Measurements from ENCODE around the gene CNDP1.
"Not testable (repeated sequence)": the region's sequence is repeated elsewhere in the genome, so short reads cannot be mapped to it uniquely, and the experiment has no call there.

CNDP1 gene

GRCh38 chr18:74521068-74521725 is 13.1 kb upstream of the CNDP1 start:
- DNase-seq (ENCODE audit: low read depth), result no peak

DNA sequence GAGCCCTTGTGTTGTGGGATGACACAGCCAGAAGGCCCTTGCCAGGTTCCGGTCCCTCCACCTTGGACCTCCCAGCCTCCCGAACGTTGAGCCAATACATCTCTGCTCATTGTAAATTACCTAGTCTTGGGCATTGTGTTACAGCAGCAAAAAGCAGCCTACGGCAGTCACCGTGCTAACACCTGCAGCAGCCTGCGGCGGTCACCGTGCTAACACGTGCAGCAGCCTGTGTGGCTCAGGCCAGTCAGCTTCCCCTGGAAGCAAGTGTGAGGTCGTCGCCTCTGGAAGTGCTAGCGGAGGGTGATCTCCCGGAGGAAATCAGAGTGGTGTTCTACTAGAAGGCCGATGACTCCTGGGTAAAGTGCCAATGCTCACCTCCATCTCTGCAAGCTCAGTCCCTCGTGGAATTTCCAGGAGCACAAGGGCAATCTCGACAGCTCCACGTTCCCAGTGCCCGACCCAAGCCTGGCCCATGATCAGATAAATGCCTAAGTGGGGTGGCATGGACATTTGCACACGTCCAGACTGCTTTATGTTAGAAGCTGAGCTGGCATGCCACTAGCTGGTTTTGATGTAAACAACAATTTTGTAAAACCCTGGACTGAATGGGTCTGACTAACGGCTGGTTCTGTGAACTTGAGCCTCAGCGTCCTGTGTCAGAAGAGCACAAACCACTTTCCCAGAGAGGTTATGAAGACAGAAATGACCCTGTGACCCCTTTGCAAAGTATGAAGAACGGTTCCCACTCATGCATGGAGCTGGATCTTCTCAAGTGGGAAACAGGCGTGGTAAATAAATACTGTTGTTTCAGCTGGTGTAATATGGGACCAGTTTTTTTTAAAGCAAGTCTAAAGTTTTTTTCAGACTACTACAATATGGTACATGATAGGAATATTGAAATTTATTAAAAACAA is 11.4 kb upstream of the CNDP1 start:
- no peak for DNase-seq (ENCODE audit: low read depth)

GRCh38 chr18:74524097-74524496 is 10.2 kb upstream of the CNDP1 start:
- no peak for DNase-seq (ENCODE audit: low read depth)

- DNase-seq (ENCODE audit: low read depth), result not testable (repeated sequence)
Measured at GRCh38 chr18:74524915-74525314, 9.4 kb upstream of the CNDP1 start.

DNA sequence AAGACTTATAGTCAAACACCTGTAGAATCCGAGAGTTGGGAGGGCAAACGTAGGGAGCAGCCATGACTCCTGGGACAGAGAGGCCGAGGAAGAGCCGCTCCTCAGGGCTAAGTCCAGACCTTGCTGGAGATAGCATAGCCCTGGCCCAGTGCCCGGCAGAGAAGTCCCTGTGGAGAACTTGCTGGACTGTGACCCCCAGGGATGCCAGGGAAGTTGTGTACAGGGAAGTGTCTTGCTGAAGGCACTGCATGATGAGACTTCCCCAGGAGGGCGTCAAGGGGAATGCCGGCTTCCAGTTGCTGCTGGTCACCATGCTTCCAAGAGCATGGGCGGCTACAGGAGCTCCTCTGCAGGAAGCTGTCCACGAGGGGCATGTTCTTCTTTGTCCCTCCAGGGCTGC is 8.6 kb upstream of the CNDP1 start:
- DNase-seq (ENCODE audit: low read depth), result no peak

GRCh38 chr18:74526488-74526887 is 7.8 kb upstream of the CNDP1 start:
- no peak for DNase-seq (ENCODE audit: low read depth)

DNA sequence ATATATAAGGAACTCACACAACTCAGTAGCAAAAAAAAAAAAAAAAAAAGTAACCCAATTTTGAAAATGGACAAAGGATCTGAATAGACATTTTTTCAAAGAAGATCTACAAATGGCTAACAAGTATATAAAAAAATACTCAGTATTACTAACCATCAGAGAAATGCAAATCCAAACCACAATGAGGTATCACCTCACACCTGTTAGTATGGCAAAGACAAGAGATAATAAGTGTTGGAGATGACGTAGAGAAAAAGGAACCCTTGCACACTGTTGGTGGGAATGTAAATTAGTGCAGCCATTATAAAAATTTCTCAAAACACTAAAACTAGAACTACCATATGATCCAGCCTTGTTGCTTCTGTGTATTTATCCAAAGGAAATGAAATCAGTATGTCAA is 5.8 kb upstream of the CNDP1 start:
- DNase-seq (ENCODE audit: low read depth), result no peak

DNA sequence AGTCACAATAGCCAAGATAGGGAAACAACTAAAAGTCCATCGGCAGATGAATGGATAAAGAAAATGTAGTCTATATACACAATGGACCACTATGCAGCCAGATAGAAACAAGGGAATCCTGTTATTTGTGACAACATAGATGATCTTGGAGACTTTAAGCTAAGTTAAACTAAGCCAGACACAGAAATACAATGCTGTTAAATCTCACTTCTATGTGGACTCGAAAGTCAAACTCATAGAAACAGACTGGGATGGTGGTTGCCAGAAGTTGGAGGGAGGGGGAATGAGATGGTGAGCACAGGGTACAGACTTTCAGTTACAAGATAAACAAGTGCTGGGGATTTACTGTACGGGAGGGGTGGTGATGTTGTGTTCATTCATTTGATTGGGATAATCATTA is 5.4 kb upstream of the CNDP1 start:
- DNase-seq (ENCODE audit: low read depth), result no peak

- no peak for DNase-seq (ENCODE audit: low read depth)
Measured at GRCh38 chr18:74529378-74529777, 4.9 kb upstream of the CNDP1 start.

DNA sequence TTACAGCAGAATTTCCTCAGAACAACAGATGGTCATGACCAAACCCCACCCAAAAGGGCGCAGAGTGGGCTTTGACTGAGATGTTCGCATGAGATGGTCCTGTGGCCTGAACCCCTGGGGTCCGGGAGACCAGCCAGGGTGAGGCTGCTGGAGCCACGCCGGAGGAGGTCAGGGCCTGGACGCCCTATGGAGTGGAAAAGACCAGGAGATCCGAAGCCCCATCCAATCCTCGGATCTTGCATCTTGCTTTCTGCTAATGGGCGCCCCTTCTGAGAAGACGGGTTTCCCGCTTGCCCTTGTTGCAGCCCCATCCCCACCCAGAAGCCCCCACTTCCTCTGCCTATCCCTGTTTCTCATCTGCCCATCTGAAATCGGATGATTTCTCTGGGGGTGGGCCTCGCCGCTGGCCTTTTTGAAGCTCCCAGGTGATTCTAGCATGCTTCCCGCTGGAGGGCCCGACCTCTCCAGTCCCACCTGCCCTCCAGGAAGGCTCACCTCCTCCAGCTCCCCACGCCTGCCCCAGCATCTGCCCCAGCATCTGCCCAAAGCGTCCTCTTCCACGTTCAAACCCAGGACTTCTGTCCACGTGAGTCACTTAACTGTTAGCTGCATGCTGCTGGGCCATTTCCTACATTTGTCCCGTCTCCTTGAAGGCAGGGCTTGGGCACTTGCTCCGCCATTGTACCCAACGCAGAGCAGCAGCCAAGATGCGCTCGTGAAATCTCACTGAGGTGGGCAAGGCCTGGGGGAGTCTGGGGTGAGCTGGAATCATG is 4.3 kb upstream of the CNDP1 start:
- no peak for DNase-seq (ENCODE audit: low read depth)

DNA sequence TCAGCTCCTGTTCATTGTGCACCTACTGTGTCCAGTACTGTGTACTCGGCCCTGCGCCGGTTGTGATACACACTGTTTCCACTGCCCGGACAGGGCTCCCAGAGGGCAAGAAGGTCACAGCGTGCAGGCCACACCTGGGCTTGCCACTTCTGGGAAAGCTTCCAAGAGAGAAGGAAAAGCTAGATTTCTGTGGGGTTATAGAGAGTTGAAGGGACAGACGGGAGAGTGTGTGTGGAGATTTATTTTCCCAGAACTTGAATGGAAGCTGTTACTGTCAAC is 3.8 kb upstream of the CNDP1 start:
- DNase-seq (ENCODE audit: low read depth), result no peak

GRCh38 chr18:74531043-74531442 is 3.3 kb upstream of the CNDP1 start:
- no peak for DNase-seq (ENCODE audit: low read depth)

DNA sequence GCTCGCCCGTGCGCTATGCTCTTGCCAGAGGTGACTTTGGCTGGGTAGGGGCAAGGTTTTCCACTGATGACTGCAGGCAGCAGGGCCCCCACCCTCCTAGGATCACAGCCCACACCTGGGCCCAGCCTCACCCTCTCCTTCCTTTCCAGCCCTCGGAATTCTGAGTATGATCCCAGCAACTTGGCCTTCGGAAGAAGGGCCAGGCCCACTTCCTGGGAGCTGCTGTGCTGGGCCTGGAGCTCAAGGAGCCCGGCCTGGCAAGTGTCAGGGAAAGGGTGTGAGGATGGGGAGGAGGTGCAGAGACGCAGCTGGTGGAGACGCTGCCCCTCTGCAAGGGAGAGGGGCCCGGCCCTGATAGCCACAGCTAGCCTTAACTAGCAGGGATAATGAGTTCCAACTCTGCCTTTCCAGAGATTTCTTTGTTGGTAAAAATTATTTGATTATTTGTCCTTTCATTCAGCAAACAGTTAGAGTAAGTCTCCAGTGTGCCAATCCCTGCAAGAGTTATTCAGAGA is 1.7 kb upstream of the CNDP1 start:
- no peak for DNase-seq (ENCODE audit: low read depth)

- no peak for DNase-seq (ENCODE audit: low read depth)
Measured at GRCh38 chr18:74533666-74534065, 634 bp upstream of the CNDP1 start.

- no peak for DNase-seq (ENCODE audit: low read depth)
Measured at GRCh38 chr18:74534981-74535649, 815 bp downstream of the CNDP1 start.

- DNase-seq (ENCODE audit: low read depth), result no peak
Measured at GRCh38 chr18:74539289-74539688, 5.0 kb downstream of the CNDP1 start.

- DNase-seq (ENCODE audit: low read depth), result no peak
Measured at GRCh38 chr18:74540652-74541421, 6.5 kb downstream of the CNDP1 start.

DNA sequence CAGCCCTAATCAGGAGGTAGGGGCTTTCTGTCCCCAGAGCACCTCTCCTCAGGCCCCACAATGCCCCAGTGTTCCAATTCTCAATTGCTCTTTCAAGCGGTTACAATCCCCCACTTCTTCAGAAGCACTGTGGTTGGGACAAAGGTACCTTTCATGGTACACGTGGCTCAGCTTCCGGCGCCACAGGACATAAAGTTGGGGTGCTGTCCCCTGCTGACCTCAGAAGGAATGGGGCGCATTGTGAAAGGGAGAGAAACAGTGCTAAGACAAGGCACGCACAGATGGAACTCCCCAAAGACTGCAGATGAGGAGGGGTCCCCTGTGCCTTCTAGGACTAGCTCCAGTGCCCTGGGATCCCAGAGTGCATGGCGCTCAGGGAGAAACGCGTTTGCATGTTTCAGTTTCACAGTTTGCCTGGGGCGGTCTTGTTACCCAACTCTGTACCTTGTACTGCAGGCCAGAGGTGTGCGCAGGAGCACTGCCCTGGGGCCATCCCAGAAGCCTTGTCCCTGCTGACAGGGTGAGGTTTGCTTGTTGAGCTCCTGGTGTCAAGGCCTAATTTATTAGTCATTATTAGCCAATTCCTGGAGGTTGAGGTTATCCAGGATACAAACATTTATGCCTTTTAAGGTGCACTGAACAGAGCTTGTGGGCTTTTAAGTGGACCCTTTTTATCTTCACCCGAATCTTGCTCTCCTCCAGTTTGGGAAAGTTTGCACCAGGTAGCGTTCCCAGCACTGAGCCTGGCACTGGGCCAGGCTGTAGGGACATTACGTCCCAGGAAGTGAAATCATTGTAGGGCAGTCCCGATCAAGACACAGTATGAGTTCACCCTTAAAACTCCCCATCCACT is 7.6 kb downstream of the CNDP1 start:
- DNase-seq (ENCODE audit: low read depth), result no peak

- DNase-seq (ENCODE audit: low read depth), result no peak
Measured at GRCh38 chr18:74544898-74545297, 10.6 kb downstream of the CNDP1 start.

- no peak for DNase-seq (ENCODE audit: low read depth)
Measured at GRCh38 chr18:74546007-74546406, 11.7 kb downstream of the CNDP1 start.

Measured in activated T-helper 1 cell treated with Interleukin-2 at 50 U/mL for 16 hours (primary cell).